Nephron (organoid): ENCODE measurements around the gene GADL1.
A peak's percentile ranks its signal among the peaks of the same experiment; 100 is the strongest.

ENCODE experiments used
- H3K27ac Mint-ChIP-seq, 3 experiments: 2 replicates each; pipeline ENCODE4 v1.8.0; 2020; ENCODE audit warnings: mixed read lengths in 3 of 3, mild to moderate bottlenecking in 2 of 3, moderate library complexity in 1 of 3
- H3K27me3 Mint-ChIP-seq: 2 replicates; pipeline ENCODE4 v1.8.0; 2021; ENCODE audit warnings: low read depth, mild to moderate bottlenecking, moderate library complexity, mixed read lengths
- H3K36me3 Mint-ChIP-seq: 2 replicates; pipeline ENCODE4 v1.8.0; 2020; ENCODE audit warnings: low read depth, mixed read lengths
- H3K4me1 Mint-ChIP-seq: 2 replicates; pipeline ENCODE4 v1.8.0; 2020; ENCODE audit warnings: mixed read lengths
- H3K4me3 Mint-ChIP-seq, 3 experiments: 2 replicates each; pipeline ENCODE4 v1.8.0; 2020; ENCODE audit warnings: mild to moderate bottlenecking in 3 of 3, mixed read lengths in 3 of 3, moderate library complexity in 2 of 3
- H3K9me3 Mint-ChIP-seq: 2 replicates; pipeline ENCODE4 v1.8.0; 2020; ENCODE audit warnings: mixed read lengths
- CTCF ChIP-seq, 3 experiments: fragments of 200-600 bp; sonication (generic); IDR thresholded peaks; one replicate each; pipeline ENCODE4 v1.5.0; 2021; ENCODE audit warnings: antibody characterized with exemption in 3 of 3; ENCODE audit not compliant: unreplicated experiment in 3 of 3

Gene GADL1

GRCh38 chr3:30733696-30734095 is 160.8 kb downstream of the GADL1 start:
- Mint-ChIP-seq H3K27me3 (no peaks in the 10 kb centered on the region), H3K4me1 (peaks cover 50% of the 10 kb centered on the region), H3K4me3 (no peak overlapping the region), H3K27ac (peak overlapping the region in 1 of 3 experiments; percentile 14), H3K9me3 (no peaks in the 10 kb centered on the region), H3K36me3 (no peaks in the 10 kb centered on the region)
- TF ChIP-seq CTCF (IDR thresholded peaks at IDR 0.05; ENCODE audit: unreplicated experiment in 3 of 3): no peak

- Mint-ChIP-seq H3K4me3 (no peak overlapping the region), H3K4me1 (peaks cover 50% of the 10 kb centered on the region), H3K27ac (peak overlapping the region in 1 of 3 experiments; percentile 14), H3K9me3 (no peaks in the 10 kb centered on the region), H3K27me3 (no peaks in the 10 kb centered on the region), H3K36me3 (no peaks in the 10 kb centered on the region)
- no peak for TF ChIP-seq CTCF (IDR thresholded peaks at IDR 0.05; ENCODE audit: unreplicated experiment in 3 of 3)
Measured at GRCh38 chr3:30733209-30733608, 161.3 kb downstream of the GADL1 start.

GRCh38 chr3:30730967-30731366 is 163.5 kb downstream of the GADL1 start:
- Mint-ChIP-seq H3K27me3 (no peaks in the 10 kb centered on the region), H3K36me3 (no peaks in the 10 kb centered on the region), H3K4me3 (no peak overlapping the region), H3K27ac (no peak overlapping the region), H3K9me3 (no peaks in the 10 kb centered on the region), H3K4me1 (peaks cover 40% of the 10 kb centered on the region)
- no peak for TF ChIP-seq CTCF (IDR thresholded peaks at IDR 0.05; ENCODE audit: unreplicated experiment in 3 of 3)

GRCh38 chr3:30729936-30730335 is 164.5 kb downstream of the GADL1 start:
- H3K4me1 Mint-ChIP-seq: peaks cover 36% of the 10 kb centered on the region
- H3K27ac Mint-ChIP-seq: no peak overlapping the region
- no peaks in the 10 kb centered on the region for H3K27me3 Mint-ChIP-seq
- H3K9me3 Mint-ChIP-seq: no peaks in the 10 kb centered on the region
- H3K36me3 Mint-ChIP-seq: no peaks in the 10 kb centered on the region
- H3K4me3 Mint-ChIP-seq: no peak overlapping the region
- TF ChIP-seq CTCF (IDR thresholded peaks at IDR 0.05; ENCODE audit: unreplicated experiment in 3 of 3): no peak

- Mint-ChIP-seq H3K4me1 (peaks cover 32% of the 10 kb centered on the region), H3K27ac (no peak overlapping the region), H3K36me3 (no peaks in the 10 kb centered on the region), H3K27me3 (no peaks in the 10 kb centered on the region), H3K9me3 (no peaks in the 10 kb centered on the region), H3K4me3 (no peak overlapping the region)
- no peak for TF ChIP-seq CTCF (IDR thresholded peaks at IDR 0.05; ENCODE audit: unreplicated experiment in 3 of 3)
Measured at GRCh38 chr3:30729512-30729911, 164.9 kb downstream of the GADL1 start.

- TF ChIP-seq CTCF (IDR thresholded peaks at IDR 0.05; ENCODE audit: unreplicated experiment in 3 of 3): no peak
- Mint-ChIP-seq H3K4me1 (peaks cover 20% of the 10 kb centered on the region), H3K4me3 (no peak overlapping the region), H3K36me3 (no peaks in the 10 kb centered on the region), H3K27me3 (no peaks in the 10 kb centered on the region), H3K9me3 (no peaks in the 10 kb centered on the region), H3K27ac (no peak overlapping the region)
Measured at GRCh38 chr3:30728143-30728542, 166.3 kb downstream of the GADL1 start.
